ENCODE results near the gene PLEKHH2. TPM values are rescaled to one million over a fixed set of nuclear protein-coding genes. Genes with fewer than 3 reads are reported as not detected.

The PLEKHH2 gene
- 0.52 and 1.1 TPM in 2 replicates for total RNA-seq (2016; rRNA removed; fragmentation: Illumina TruSeq; extraction: Trizol)
- total RNA-seq (2016; cell fraction: cytosol; rRNA removed; fragmentation: Illumina TruSeq; extraction: Trizol; ENCODE audit: low read depth): 1.1 and 1.6 TPM in 2 replicates
- total RNA-seq (2016; cell fraction: insoluble cytoplasmic fraction; rRNA removed; fragmentation: Illumina TruSeq; extraction: Trizol): 0.42 and 0.63 TPM in 2 replicates
- total RNA-seq (2016; cell fraction: membrane; rRNA removed; fragmentation: Illumina TruSeq; extraction: Trizol): 1.5 and 1.6 TPM in 2 replicates
- 0.99 and 1.6 TPM in 2 replicates for total RNA-seq (2016; cell fraction: nucleus; rRNA removed; fragmentation: Illumina TruSeq; extraction: Trizol)
- polyA plus RNA-seq (2011; rRNA removed): 3.0 and 3.1 TPM in 2 replicates
- polyA plus RNA-seq (2011; cell fraction: cytosol; rRNA removed): 0.50 and 0.90 TPM in 2 replicates
- polyA plus RNA-seq (2011; cell fraction: nucleus; rRNA removed): 6.5 and 7.2 TPM in 2 replicates
- polyA plus RNA-seq (2012): 2.0 and 3.5 TPM in 2 replicates
- polyA plus RNA-seq (2016; cell fraction: cytosol; fragmentation: Illumina TruSeq; extraction: Trizol; ENCODE audit: low read depth): 0.02 and 0.06 TPM in 2 replicates
- polyA plus RNA-seq (2016; cell fraction: insoluble cytoplasmic fraction; fragmentation: Illumina TruSeq; extraction: Trizol; ENCODE audit: low read depth): 0.32 and 0.35 TPM in 2 replicates
- 0.06 and 0.13 TPM in 2 replicates for polyA plus RNA-seq (2016; cell fraction: membrane; fragmentation: Illumina TruSeq; extraction: Trizol; ENCODE audit: low read depth)
- 2.2 and 3.7 TPM in 2 replicates for polyA plus RNA-seq (2016; cell fraction: nucleus; fragmentation: Illumina TruSeq; extraction: Trizol; ENCODE audit: insufficient read depth, low read depth)
- polyA minus RNA-seq (2011; rRNA and poly(A)+ RNA removed; ENCODE audit: low replicate concordance): 0.12 and 0.46 TPM in 2 replicates
- polyA minus RNA-seq (2011; cell fraction: cytosol; rRNA and poly(A)+ RNA removed): 0.88 and 1.4 TPM in 2 replicates
- polyA minus RNA-seq (2011; cell fraction: nucleus; rRNA and poly(A)+ RNA removed): 5.5 and 11.3 TPM in 2 replicates
- percentile 42 among the genes with signal in this experiment for Bru-seq, nascent RNA
- BruChase-seq, experiment 1, labeled RNA remaining after a 6-hour chase: percentile 47 among the genes with signal in this experiment
- percentile 42 among the genes with signal in this experiment for BruChase-seq, experiment 2, labeled RNA remaining after a 2-hour chase
- long read RNA-seq, experiment 1, partial matches to known transcripts: 0 of 1 reads
- long read RNA-seq, experiment 1, other reads (novel, unspliced or antisense): 1 of 1 reads
- long read RNA-seq, experiment 2, partial matches to known transcripts: 0 of 2 reads
- long read RNA-seq, experiment 2, other reads (novel, unspliced or antisense): 2 of 2 reads

- POLR2A ChIA-PET: interaction anchor here (0.7 to 3.1 kb wide), 6 partner anchors 14 to 845 kb away, joined by 3 to 14 read pairs (median 6); partner anchors contain the start of genes C1GALT1C1L, HAAO and THADA
- H3K4me2 ChIP-seq (ENCODE audit: low read depth, low read length): peak within 1 kb of the TSS; percentile 85
- H3K79me2 ChIP-seq (ENCODE audit: insufficient read depth, low read length): no peaks in the 10 kb centered on the region
- 2% methylated on average over 54 of the region's 75 CpGs for WGBS (ENCODE audit: low lambda C conversion rate)
- peak within 1 kb of the TSS; percentile 60 for H3K9ac ChIP-seq (ENCODE audit: insufficient read depth, low read depth, low read length)
- no peaks in the 10 kb centered on the region for H4K20me1 ChIP-seq (ENCODE audit: insufficient read depth, low read length)
- peak; percentile 98 for ATAC-seq
- FAIRE-seq: peak; percentile 34
- peak within 1 kb of the TSS; percentile 77 to 87 (median 86) for H3K4me3 ChIP-seq (replicated peaks in 1 of 3; ENCODE audit: insufficient read depth in 1 of 3, low read depth in 2 of 3, low read length in 3 of 3)
- BruUV-seq (replicated peaks): no TSS peak
- no peak within 1 kb of the TSS for H3K27ac ChIP-seq (ENCODE audit: extremely low read length, insufficient read depth, low read length)
- no peaks in the 10 kb centered on the region for H3K9me3 ChIP-seq (ENCODE audit: low read length)
- H3K27me3 ChIP-seq (ENCODE audit: control insufficient read depth in 1 of 2, insufficient read depth in 2 of 2, low read length in 2 of 2): peaks cover 0 to 28% of the 10 kb centered on the region in 2 experiments; a peak in 3 of 5 replicates
- H2AFZ ChIP-seq (ENCODE audit: low read length): peak within 1 kb of the TSS; percentile 73
- in situ Hi-C loops (cut with HindIII; ENCODE audit: extremely low pct_ligation_motif_present, low pct_unique_long_range_greater_than_20kb): no loop called here
- intact Hi-C loops (cut with micrococcal nuclease; ENCODE audit: unreplicated experiment): loop anchor here (10.0 kb wide), 1 partner anchor 138 kb away; the partner anchor contains the start of gene DYNC2LI1
- H3K36me3 ChIP-seq (replicated peaks in 1 of 2; ENCODE audit: control insufficient read depth in 1 of 2, insufficient read depth in 2 of 2, low read length in 2 of 2): no peaks in the 10 kb centered on the region
- H3K4me1 ChIP-seq (ENCODE audit: insufficient read depth, low read length): peaks cover 51% of the 10 kb centered on the region
- DNase-seq (ENCODE audit: low spot score): peak; percentile 77
- CTCF ChIA-PET (ENCODE audit: low intra/inter-chr PET ratio, low total read pairs): no interaction called here
- TF ChIP-seq REL (CRISPR knock-in tag; conservative IDR thresholded peaks at IDR 0.05): no peak
- peak; percentile 3; the same call in 1 of the 2 replicates for TF ChIP-seq ATF7-NPFF (CRISPR knock-in tag; IDR thresholded peaks at IDR 0.05; ENCODE audit: low read depth)
- no peak for TF ChIP-seq REXO4 (CRISPR knock-in tag; IDR thresholded peaks at IDR 0.05; ENCODE audit: borderline replicate concordance)
- TF ChIP-seq ATM (IDR thresholded peaks at IDR 0.05; ENCODE audit: borderline replicate concordance): no peak
- TF ChIP-seq, protein P1, sequence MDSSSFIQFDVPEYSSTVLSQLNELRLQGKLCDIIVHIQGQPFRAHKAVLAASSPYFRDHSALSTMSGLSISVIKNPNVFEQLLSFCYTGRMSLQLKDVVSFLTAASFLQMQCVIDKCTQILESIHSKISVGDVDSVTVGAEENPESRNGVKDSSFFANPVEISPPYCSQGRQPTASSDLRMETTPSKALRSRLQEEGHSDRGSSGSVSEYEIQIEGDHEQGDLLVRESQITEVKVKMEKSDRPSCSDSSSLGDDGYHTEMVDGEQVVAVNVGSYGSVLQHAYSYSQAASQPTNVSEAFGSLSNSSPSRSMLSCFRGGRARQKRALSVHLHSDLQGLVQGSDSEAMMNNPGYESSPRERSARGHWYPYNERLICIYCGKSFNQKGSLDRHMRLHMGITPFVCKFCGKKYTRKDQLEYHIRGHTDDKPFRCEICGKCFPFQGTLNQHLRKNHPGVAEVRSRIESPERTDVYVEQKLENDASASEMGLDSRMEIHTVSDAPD (CRISPR knock-in tag; IDR thresholded peaks at IDR 0.05): no peak
- no peak for TF ChIP-seq MLX (CRISPR knock-in tag; IDR thresholded peaks at IDR 0.05)
- TF ChIP-seq, protein P2, sequence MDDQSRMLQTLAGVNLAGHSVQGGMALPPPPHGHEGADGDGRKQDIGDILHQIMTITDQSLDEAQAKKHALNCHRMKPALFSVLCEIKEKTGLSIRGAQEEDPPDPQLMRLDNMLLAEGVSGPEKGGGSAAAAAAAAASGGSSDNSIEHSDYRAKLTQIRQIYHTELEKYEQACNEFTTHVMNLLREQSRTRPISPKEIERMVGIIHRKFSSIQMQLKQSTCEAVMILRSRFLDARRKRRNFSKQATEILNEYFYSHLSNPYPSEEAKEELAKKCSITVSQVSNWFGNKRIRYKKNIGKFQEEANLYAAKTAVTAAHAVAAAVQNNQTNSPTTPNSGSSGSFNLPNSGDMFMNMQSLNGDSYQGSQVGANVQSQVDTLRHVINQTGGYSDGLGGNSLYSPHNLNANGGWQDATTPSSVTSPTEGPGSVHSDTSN (CRISPR knock-in tag; IDR thresholded peaks at IDR 0.05; ENCODE audit: borderline replicate concordance): peak; percentile 58; the same call in 1 of the 2 replicates
- TF ChIP-seq GLI4 (CRISPR knock-in tag; IDR thresholded peaks at IDR 0.05; ENCODE audit: borderline replicate concordance): 0 out of 2 replicates have a peak, but pooled peaks have one; percentile 10
- no peak for TF ChIP-seq IKZF1 (IDR thresholded peaks at IDR 0.05)
- TF ChIP-seq ZNF552 (CRISPR knock-in tag; IDR thresholded peaks at IDR 0.05; ENCODE audit: borderline replicate concordance): 0 out of 2 replicates have a peak, but pooled peaks have one; percentile 29
- 0 out of 2 replicates have a peak, but pooled peaks have one; percentile 6 for TF ChIP-seq TEF (CRISPR knock-in tag; IDR thresholded peaks at IDR 0.05)
- TF ChIP-seq ASH2L (IDR thresholded peaks at IDR 0.05; ENCODE audit: insufficient read length, low read depth, low read length): peak; percentile 56
- TF ChIP-seq PHF8 (CRISPR knock-in tag; IDR thresholded peaks at IDR 0.05): peak; percentile 55; the same call in 1 of the 2 replicates
- TF ChIP-seq ZNF3 (CRISPR knock-in tag; IDR thresholded peaks at IDR 0.05): no peak
Measured at GRCh38 chr2:43637030-43637803, at the start of gene PLEKHH2. TSS of gene PLEKHH2 (plus strand) at chr2:43637260. CDS start at chr2:43644674, 7,414 bp downstream.
